IPS-NIHi7 (cell line): ENCODE measurements around the gene SIM2.

Experiments used
- DNase-seq: peaks from one replicate; pipeline ENCODE4 v3.0.0; 2012; ENCODE audit warnings: mixed read lengths; ENCODE audit errors: extremely low spot score

The SIM2 gene

DNA sequence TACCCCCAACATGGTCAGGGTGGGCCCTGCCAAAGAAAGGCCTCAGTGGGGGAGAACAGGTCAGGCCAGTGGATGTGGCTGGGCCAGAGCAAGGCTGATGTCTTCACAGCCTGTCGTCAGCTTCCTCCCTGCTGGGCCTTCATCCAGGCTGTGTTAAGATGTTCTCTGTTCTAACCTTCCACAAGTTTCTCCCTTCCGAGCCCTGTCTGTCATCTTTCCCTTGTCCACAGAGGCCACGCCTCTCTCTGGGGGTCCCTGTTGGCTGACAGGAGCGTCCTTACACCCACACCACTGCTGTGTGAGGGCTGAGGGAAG, 36.2 kb downstream of the SIM2 start:
- no peak for DNase-seq

DNA sequence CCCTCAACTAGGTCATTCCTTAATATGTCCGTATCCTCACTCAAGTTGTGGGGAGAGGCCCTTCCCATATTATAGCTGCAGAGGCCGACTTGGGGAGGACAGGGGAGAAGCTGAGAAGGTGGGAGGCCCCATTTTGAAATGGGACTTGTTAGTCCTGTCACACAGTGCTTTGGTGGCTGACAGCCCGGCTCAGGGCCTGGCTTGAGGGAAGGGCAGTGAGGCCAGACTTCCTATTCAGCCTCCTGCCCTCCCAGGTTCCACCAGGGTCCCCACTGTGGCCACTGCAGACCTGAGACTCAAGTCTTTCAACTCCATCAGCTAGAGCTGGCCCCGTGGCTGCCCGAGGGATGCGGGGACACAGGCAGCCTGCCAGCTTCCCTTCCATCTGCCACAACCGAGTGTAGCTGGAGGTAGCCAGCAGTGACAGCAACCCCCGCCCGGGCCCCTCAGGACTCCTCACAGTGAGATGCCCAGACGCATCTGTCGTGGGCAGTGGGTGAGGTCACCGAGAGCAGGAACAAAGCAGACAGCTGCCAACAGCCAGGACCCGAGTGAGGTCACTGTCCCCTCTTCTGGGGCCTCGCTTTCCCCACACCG, 36.9 kb downstream of the SIM2 start:
- DNase-seq: no peak

GRCh38 chr21:36738489-36739126, 39.7 kb downstream of the SIM2 start:
- DNase-seq: no peak

DNA sequence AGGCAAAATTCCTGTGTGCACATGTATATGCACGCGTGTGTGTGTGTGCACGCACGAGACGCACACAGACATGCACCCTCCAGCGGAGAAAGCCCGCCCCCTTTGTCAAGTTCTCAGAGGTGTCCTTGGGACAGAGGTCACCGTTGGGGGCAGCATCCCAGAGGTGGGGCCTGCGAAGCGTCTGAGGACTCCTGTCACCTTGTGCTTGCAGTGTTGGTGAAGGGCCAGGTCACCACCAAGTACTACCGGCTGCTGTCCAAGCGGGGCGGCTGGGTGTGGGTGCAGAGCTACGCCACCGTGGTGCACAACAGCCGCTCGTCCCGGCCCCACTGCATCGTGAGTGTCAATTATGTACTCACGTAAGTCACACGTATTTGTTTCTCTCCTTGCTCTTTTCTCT, 42.6 kb downstream of the SIM2 start:
- DNase-seq: no peak

DNA sequence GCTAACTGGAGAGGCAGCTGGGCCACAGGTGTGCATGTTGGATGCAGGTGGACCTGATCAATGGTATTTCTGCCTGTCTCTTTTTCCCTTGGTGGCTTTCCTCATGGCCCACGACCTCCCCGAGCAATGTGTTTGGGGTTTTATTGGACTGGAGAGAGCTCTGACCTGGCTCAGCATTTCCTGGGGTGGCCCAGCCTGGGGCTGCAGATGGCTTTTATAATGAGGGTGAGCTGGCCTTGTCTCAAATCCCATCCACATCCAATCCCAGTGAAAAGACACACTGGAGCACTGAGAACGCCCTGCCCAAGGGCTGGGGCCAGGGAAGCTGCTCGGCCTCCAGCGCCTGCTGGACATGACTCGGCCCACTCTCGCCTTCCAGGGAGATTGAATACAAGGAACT, 44.1 kb downstream of the SIM2 start:
- DNase-seq: no peak

GRCh38 chr21:36743446-36743845, 44.5 kb downstream of the SIM2 start:
- DNase-seq: no peak

GRCh38 chr21:36744190-36744559, 45.3 kb downstream of the SIM2 start:
- no peak for DNase-seq

- DNase-seq: no peak
Measured at GRCh38 chr21:36744560-36745231, 45.8 kb downstream of the SIM2 start.

GRCh38 chr21:36745459-36745858, 46.5 kb downstream of the SIM2 start:
- DNase-seq: no peak

DNA sequence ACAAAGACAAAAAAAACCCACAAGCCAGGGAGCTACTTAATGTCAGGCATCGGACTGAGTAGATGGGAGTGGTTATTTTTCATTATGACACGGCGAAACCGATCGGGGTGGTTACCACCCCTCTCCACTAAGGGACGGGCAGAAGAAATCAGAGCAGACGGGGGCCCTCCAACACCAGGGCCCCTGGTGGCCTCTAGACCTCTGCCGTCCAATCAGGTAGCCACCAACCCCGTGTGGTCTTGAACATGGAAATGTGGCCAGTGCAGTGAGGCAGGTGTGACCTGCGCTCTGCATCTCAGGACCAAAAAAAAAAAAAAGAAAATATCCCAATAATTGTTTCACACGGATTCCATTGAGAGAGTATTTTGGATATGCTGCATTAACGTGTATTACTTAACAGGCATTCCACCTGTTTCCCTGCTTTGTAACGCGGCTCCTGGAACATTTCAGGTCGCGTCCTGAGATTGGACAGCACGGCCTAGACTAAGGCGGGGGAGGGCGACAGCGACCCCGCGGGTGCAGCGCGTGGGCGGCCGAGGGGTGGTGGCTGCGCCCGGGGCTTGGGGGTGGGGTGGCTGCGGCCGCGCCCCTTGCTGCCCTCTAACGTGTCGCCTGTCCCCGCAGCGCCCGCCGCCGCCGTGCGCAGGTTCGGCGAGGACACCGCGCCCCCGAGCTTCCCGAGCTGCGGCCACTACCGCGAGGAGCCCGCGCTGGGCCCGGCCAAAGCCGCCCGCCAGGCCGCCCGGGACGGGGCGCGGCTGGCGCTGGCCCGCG, 48.3 kb downstream of the SIM2 start:
- peak; percentile 47 for DNase-seq

- DNase-seq: peak; percentile 87
Measured at GRCh38 chr21:36747815-36748383, 49.0 kb downstream of the SIM2 start.

GRCh38 chr21:36749935-36750575, 51.1 kb downstream of the SIM2 start:
- DNase-seq: peak; percentile 70

- no peak for DNase-seq
Measured at GRCh38 chr21:36750576-36750959, 51.7 kb downstream of the SIM2 start.

DNA sequence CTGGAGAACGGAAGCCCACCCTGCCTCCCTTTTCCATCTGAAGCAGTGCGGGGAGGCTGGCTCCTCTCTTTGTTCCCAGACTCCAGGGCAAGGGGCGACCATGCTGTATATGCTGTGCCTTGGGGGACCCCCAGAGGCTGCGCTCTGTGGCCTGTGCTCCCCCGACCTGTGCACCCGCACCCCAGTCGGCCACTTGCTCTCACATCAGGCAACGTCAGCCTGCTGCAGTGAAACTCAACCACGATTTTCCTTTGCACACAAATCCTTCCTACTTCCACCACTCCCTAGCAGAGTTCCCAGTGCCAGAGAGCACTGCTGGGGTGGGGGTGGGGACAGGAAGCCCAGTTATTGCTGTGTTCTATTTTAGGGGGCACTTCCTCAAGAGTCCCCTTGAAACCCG, 52.5 kb downstream of the SIM2 start:
- no peak for DNase-seq

DNA sequence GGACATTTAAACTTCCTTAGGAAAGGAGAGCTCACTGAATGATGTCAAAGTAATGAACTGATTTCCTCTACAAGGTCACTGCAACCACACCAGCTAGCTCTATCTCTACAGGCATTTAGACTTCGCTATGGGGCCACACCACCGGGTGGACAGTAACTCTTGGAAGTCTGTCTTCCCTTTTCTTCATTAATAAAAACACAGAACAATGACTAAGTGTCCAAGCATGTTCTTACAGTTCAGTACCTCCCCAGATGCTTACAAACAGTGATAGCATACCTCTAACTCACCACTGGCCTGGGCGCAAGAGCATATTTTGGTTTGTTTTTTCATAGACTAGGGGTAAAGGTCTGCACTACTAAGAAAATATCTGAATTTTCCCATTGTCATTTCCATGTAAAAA, 54.6 kb downstream of the SIM2 start:
- DNase-seq: no peak

DNA sequence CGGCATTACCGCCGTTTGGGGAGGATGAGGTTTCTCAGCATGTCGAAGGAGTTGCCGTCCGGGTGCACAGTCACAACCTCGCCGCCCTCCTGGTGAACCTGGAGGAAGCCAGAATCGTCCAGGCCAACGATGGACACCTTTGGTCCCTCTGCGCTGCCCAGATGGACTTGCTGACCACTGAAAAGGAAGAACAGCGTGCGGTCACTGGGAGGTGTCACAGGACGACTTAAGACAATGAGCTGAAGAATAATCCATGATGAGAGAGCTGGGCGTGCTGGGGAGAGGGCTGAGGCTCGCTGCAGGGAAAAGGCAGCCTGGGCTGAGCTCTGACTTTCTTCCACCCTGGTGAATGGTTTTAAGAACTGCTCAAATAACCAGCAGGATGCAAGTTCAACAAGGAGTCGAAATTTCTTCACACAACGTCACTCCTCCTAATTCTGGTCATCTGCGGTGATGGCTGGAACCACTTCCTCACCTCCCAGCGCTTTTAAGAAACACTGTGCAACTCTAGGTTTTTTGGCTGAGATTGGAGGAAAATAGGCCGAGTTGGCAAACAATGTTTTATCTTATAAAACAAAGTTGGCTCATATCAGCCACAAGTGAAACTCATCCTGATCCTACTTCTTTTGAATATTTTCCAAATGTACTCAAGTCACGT, 55.5 kb downstream of the SIM2 start:
- DNase-seq: no peak

GRCh38 chr21:36756527-36756926, 57.6 kb downstream of the SIM2 start:
- no peak for DNase-seq

DNA sequence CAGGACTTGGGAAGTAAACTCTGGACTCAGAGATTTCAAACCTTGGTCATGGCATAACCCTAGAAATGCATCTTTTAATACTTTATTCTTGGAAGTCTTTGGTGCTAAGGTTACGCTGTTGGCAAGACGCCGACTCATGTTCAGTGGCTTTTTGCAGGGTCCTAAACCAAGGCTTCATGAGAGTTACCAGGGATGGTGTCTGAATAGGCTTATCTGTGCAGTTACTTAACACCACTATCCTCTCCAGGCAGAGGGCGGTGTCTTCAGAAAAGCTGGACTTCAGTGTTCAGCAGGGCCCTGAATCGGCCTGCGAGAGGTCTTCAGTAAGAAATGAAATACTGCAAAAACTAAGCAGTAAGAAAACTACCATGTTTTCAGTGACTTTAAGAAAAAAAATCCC, 58.3 kb downstream of the SIM2 start:
- DNase-seq: no peak

- no peak for DNase-seq
Measured at GRCh38 chr21:36759348-36760083, 60.6 kb downstream of the SIM2 start.

DNA sequence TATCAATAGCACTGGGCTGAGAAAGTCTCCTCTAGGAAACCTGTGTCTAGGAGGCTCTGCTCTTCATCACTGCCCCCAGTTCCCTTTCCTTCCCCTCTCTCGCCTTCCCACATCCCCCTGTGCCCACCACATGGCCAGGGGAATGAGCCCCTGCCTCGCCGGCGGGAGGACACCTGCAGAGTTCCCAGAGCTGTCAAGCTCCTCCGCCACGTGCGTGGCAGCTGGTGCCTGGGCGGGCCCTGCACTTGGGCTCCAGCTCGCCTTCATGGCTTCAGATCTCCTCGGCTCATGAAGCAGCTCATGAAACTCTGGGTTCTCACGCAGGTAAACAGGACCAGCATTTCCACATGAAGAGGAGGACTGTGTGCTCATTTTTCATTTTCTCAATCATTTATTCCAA, 62.8 kb downstream of the SIM2 start:
- no peak for DNase-seq

DNA sequence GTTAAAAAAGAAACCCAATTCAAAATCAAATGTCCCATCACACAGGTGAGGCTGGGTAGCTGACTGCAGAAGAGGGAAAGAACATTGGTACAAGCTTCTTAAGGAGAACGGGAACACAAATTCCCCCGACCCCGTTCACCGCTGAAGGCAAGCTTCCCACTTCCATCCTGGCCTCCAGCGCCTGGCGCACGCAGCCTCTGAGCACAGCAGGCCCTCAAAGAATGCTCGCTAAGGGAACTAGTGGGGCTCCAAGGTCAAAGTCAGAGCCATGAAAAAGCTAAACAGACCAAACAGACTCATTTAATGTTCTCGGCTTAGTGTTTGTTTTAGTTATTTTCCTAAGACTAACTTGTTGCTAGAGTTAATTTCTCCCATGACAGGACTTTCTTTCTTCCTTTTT, 63.7 kb downstream of the SIM2 start:
- no peak for DNase-seq
